SK-N-SH (cell line): Measurements from ENCODE around the gene HIPK3. TPM values are rescaled to one million over a fixed set of nuclear protein-coding genes. Genes with fewer than 3 reads are reported as not detected.
"Not testable (repeated sequence)": the region's sequence is repeated elsewhere in the genome, so short reads cannot be mapped to it uniquely, and the experiment has no call there.

Experiments
- CTCF ChIA-PET: fragments of 300-600, 350-600 bp; formaldehyde crosslinking; extraction: SDS; loops from one replicate; lab custom pipeline; 2021; lab: Yijun Ruan, JAX
- POLR2A ChIA-PET: fragments of 350-600 bp; sonication (Branson Sonifier 250); formaldehyde crosslinking; extraction: SDS; loops from one replicate; lab custom pipeline; 2020; ENCODE audit warnings: antibody characterized with exemption, inconsistent platforms; lab: Yijun Ruan, JAX
- DNase-seq: peaks from one replicate; pipeline ENCODE4 v3.0.0; 2012
- H2AFZ ChIP-seq: fragments of 200-600 bp; sonication (generic); 2 replicates; pipeline ENCODE4 v1.8.1; 2016; ENCODE audit warnings: antibody characterized with exemption, mild to moderate bottlenecking, low read depth
- H3F3A ChIP-seq: fragments of 200-600 bp; sonication (generic); replicated peaks from 2 replicates; pipeline ENCODE3; 2016; ENCODE audit warnings: antibody characterized with exemption, mild to moderate bottlenecking; ENCODE audit not compliant: insufficient read depth
- H3K27ac ChIP-seq, 2 experiments: fragments of 200-500 bp in 1 of 2; fragments of 200-600 bp in 1 of 2; sonication (Bioruptor generic) in 1 of 2; sonication (generic), shearing (Covaris generic) in 1 of 2; 2 replicates each; pipeline versions ENCODE4 v1.5.1 to v1.6.1; 2014 to 2016; ENCODE audit warnings: low read depth in 2 of 2, inconsistent platforms in 1 of 2, low read length in 1 of 2, mild to moderate bottlenecking in 1 of 2, mixed read lengths in 1 of 2
- H3K27me3 ChIP-seq: fragments of 200-600 bp; sonication (generic), shearing (Covaris generic); 2 replicates; pipeline ENCODE4 v1.6.1; 2016; ENCODE audit warnings: mixed run types; ENCODE audit not compliant: insufficient read depth
- H3K36me3 ChIP-seq, 2 experiments: fragments of 200-500 bp in 1 of 2; fragments of 200-600 bp in 1 of 2; sonication (Bioruptor generic) in 1 of 2; sonication (generic) in 1 of 2; replicated peaks in 1 of 2; 2 replicates each; pipeline versions ENCODE3 to v1.5.1; 2014 to 2016; ENCODE audit warnings: low read length in 1 of 2, mild to moderate bottlenecking in 1 of 2; ENCODE audit not compliant: insufficient read depth in 2 of 2, control insufficient read depth in 1 of 2
- H3K4me1 ChIP-seq, 2 experiments: fragments of 200-500 bp in 1 of 2; fragments of 200-600 bp in 1 of 2; sonication (Bioruptor generic) in 1 of 2; sonication (generic), shearing (Covaris generic) in 1 of 2; 2 replicates each; pipeline versions ENCODE4 v1.5.1 to v1.6.1; 2014 to 2016; ENCODE audit warnings: low read depth in 1 of 2, low read length in 1 of 2, mixed run types in 1 of 2; ENCODE audit not compliant: insufficient read depth in 2 of 2, control insufficient read depth in 1 of 2
- H3K4me2 ChIP-seq: fragments of 200-600 bp; sonication (generic), shearing (Covaris generic); 2 replicates; pipeline ENCODE4 v1.6.1; 2017; ENCODE audit warnings: mixed run types
- H3K4me3 ChIP-seq, 2 experiments: fragments of 200-500 bp in 1 of 2; fragments of 200-600 bp in 1 of 2; sonication (Bioruptor generic) in 1 of 2; sonication (generic), shearing (Covaris generic) in 1 of 2; 2 replicates each; pipeline versions ENCODE4 v1.5.1 to v1.8.1; 2014 to 2016; ENCODE audit warnings: low read depth in 2 of 2, inconsistent platforms in 1 of 2, low read length in 1 of 2, mild to moderate bottlenecking in 1 of 2, mixed read lengths in 1 of 2, moderate library complexity in 1 of 2
- H3K79me2 ChIP-seq: fragments of 200-600 bp; sonication (generic); 2 replicates; pipeline ENCODE4 v1.8.1; 2017; ENCODE audit warnings: mild to moderate bottlenecking; ENCODE audit not compliant: insufficient read depth
- H3K9ac ChIP-seq: fragments of 200-600 bp; sonication (generic); 2 replicates; pipeline ENCODE4 v1.6.1; 2017; ENCODE audit warnings: mixed run types
- H3K9me2 ChIP-seq: fragments of 200-600 bp; sonication (generic); 2 replicates; pipeline ENCODE4 v1.6.1; 2017; ENCODE audit warnings: mixed run types
- H3K9me3 ChIP-seq: fragments of 200-600 bp; sonication (generic); 2 replicates; pipeline ENCODE4 v1.6.1; 2017; ENCODE audit warnings: mixed run types, mild to moderate bottlenecking, moderate library complexity
- H4K20me1 ChIP-seq: fragments of 200-600 bp; sonication (generic); 2 replicates; pipeline ENCODE4 v1.6.1; 2017; ENCODE audit warnings: mild to moderate bottlenecking, mixed run types; ENCODE audit not compliant: insufficient read depth
- CHD2 ChIP-seq: fragments of 150-350 bp; IDR thresholded peaks from 2 replicates; pipeline ENCODE4 v1.6.1; 2018; ENCODE audit warnings: low read length; ENCODE audit not compliant: partially characterized antibody
- FOSL2 ChIP-seq: IDR thresholded peaks from 2 replicates; pipeline ENCODE4 v1.4.0; 2012; ENCODE audit warnings: low read depth, mild to moderate bottlenecking, moderate library complexity, borderline replicate concordance
- FOXJ3 ChIP-seq: sonication (generic); formaldehyde crosslinking; IDR thresholded peaks from 2 replicates; pipeline ENCODE4 v1.5.1; 2020; ENCODE audit warnings: mild to moderate bottlenecking, missing genetic modification reagents
- GATA2 ChIP-seq: sonication (generic); formaldehyde crosslinking; IDR thresholded peaks from 2 replicates; pipeline ENCODE4 v1.5.0; 2020; ENCODE audit warnings: mild to moderate bottlenecking, missing genetic modification reagents
- JUND ChIP-seq: IDR thresholded peaks from 2 replicates; pipeline ENCODE4 v1.4.0; 2012
- MEF2A ChIP-seq: IDR thresholded peaks from 2 replicates; pipeline ENCODE4 v1.4.0; 2012; ENCODE audit warnings: low read depth, borderline replicate concordance
- NFIC ChIP-seq: IDR thresholded peaks from 2 replicates; pipeline ENCODE4 v1.4.0; 2012; ENCODE audit warnings: borderline replicate concordance
- NRF1 ChIP-seq: IDR thresholded peaks from 2 replicates; pipeline ENCODE4 v1.6.1; 2012; ENCODE audit warnings: low read depth, mild to moderate bottlenecking, low read length
- RXRA ChIP-seq: IDR thresholded peaks from 2 replicates; pipeline ENCODE4 v1.4.0; 2012; ENCODE audit warnings: low read depth, mild to moderate bottlenecking, borderline replicate concordance
- TAF1 ChIP-seq: IDR thresholded peaks from 2 replicates; pipeline ENCODE4 v1.6.1; 2012; ENCODE audit warnings: low read depth, mild to moderate bottlenecking, low read length, moderate library complexity, borderline replicate concordance
- TCF12 ChIP-seq: IDR thresholded peaks from 2 replicates; pipeline ENCODE4 v1.4.0; 2012
- TEAD4 ChIP-seq: IDR thresholded peaks from 2 replicates; pipeline ENCODE4 v1.4.0; 2012; ENCODE audit warnings: mild to moderate bottlenecking, borderline replicate concordance; ENCODE audit not compliant: insufficient read depth
- WGBS: methylation state at CpG from one replicate; pipeline ENCODE4 v1.1.6; 2017; ENCODE audit warnings: low lambda C conversion rate; 5-methylcytosine and 5-hydroxymethylcytosine counted together
- polyA plus RNA-seq, 3 experiments: library from polyadenylated mRNA; depleted of rRNA; stranded (reverse); fragments of >200 nt; gene quantifications; 2 replicates each; pipeline ENCODE4 v1.2.3, GENCODE V29; 2012
- TF ChIP-seq, protein P1 (sequence below): fragments of 150-350 bp; IDR thresholded peaks from 2 replicates; pipeline ENCODE4 v1.6.1; 2016; ENCODE audit warnings: mild to moderate bottlenecking, low read depth, low read length
- TF ChIP-seq, protein P2 (sequence below): IDR thresholded peaks from 2 replicates; pipeline ENCODE4 v1.4.0; 2012; ENCODE audit warnings: low read depth, borderline replicate concordance
- TF ChIP-seq, protein P3 (sequence below): fragments of 200-600 bp; sonication (generic); IDR thresholded peaks from 2 replicates; pipeline ENCODE4 v1.6.1; 2017; ENCODE audit warnings: antibody characterized with exemption, mild to moderate bottlenecking, moderate library complexity

The HIPK3 gene
- polyA plus RNA-seq, 1 of the 3 experiments (the other 2 are of a cell fraction): 5.2 TPM

DNA sequence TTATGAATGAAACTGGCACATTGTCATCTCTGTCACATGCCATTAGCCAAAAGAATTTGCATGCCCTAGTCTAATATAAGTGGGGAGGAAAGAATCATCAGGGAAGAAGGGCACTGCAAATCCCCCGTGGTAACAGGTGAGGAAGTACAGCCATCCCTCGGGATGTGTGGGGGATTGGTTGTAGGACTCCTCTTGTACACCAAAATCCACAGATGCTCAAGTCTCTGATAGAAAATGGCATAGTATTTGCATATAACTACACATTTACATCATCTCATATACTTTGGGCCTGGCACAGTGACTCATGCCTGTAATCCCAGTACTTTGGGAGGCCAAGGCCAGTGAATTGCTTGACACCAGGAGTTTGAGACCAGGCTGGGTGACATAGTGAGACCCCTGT, 109.7 kb downstream of the HIPK3 start:
- Histone ChIP-seq H3K4me3 (no peak overlapping the region), H3K27me3 (no peaks in the 10 kb centered on the region), H4K20me1 (no peaks in the 10 kb centered on the region), H3K9me3 (no peaks in the 10 kb centered on the region), H3K36me3 (no peaks in the 10 kb centered on the region), H3K27ac (no peak overlapping the region), H2AFZ (no peak overlapping the region), H3K79me2 (no peaks in the 10 kb centered on the region), H3K9ac (no peak overlapping the region), H3K9me2 (no peaks in the 10 kb centered on the region), H3F3A (peaks cover 39% of the 10 kb centered on the region), H3K4me2 (no peak overlapping the region), H3K4me1 (peaks cover 0 to 29% of the 10 kb centered on the region in 2 experiments; a peak in 3 of 4 replicates)
- 90% methylated on average over 2 of the region's 2 CpGs for WGBS
- TF ChIP-seq, protein P1, sequence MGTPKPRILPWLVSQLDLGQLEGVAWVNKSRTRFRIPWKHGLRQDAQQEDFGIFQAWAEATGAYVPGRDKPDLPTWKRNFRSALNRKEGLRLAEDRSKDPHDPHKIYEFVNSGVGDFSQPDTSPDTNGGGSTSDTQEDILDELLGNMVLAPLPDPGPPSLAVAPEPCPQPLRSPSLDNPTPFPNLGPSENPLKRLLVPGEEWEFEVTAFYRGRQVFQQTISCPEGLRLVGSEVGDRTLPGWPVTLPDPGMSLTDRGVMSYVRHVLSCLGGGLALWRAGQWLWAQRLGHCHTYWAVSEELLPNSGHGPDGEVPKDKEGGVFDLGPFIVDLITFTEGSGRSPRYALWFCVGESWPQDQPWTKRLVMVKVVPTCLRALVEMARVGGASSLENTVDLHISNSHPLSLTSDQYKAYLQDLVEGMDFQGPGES: no peak
- TF ChIP-seq NFIC: no peak
- TF ChIP-seq TEAD4: no peak
- no peak for TF ChIP-seq FOXJ3 (CRISPR knock-in tag)
- no peak for TF ChIP-seq RXRA
- TF ChIP-seq TAF1: no peak
- no peak for TF ChIP-seq TCF12
- no peak for DNase-seq
- POLR2A ChIA-PET: interaction anchor here (0.6 kb wide), 1 partner anchor 284 kb away, joined by 3 read pairs; no protein-coding TSS in a partner anchor
- CTCF ChIA-PET: interaction anchor here (0.6 to 11.0 kb wide), 5 partner anchors 31 to 462 kb away, joined by 3 to 185 read pairs (median 11); no protein-coding TSS in a partner anchor

DNA sequence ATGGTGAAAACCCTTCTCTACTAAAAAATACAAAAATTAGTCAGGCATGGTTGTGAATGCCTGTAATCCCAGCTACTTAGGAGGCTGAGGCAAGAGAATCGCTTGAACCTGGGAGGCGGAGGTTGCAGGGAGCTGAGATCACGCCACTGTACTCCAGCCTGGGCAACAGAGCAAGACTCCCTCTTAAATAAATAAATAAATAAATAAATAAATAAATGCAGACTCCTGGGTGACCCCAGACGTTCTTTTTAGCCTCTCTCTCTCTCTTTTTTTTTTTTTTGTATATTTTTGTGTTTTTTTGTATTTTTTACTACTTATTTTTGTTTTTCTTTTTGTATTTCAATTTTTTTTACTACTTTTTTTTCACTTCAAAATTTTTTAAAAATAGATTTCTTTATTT, 111.3 kb downstream of the HIPK3 start:
- H3K4me2 ChIP-seq, H4K20me1 ChIP-seq, H3K4me3 ChIP-seq, H3K36me3 ChIP-seq, H2AFZ ChIP-seq, H3K27ac ChIP-seq, H3K27me3 ChIP-seq, POLR2A ChIA-PET, H3K9me2 ChIP-seq, H3K9me3 ChIP-seq, DNase-seq, H3K79me2 ChIP-seq, H3K9ac ChIP-seq: not testable (repeated sequence)
- Histone ChIP-seq H3K4me1 (peaks cover 0 to 43% of the 10 kb centered on the region in 2 experiments; a peak in 3 of 4 replicates), H3F3A (peaks cover 55% of the 10 kb centered on the region)
- CTCF ChIA-PET: interaction anchor here (3.3 to 11.0 kb wide), 2 partner anchors 320 to 374 kb away, joined by 11 to 185 read pairs; no protein-coding TSS in a partner anchor
- 90% methylated on average over 4 of the region's 4 CpGs for WGBS

DNA sequence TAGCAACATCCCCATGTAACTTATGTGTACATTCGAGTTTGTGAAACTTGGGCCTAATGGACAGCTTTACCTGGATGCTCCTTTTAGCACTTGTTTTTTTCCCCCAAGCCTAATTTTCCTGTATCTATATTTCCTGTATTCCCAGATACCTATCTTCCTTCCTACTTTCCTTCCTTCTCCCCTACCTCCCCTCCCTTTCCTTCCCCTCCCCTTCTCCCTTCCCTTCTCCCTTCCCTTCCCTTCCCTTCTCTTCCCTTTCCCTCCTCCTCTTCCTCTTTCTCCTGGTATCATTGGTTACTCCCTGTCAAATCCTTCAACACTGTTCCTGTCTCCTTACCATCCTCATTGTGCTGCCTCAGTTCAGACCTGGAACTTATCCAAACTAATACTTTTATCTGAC, 111.8 kb downstream of the HIPK3 start:
- H3F3A ChIP-seq: peaks cover 56% of the 10 kb centered on the region
- H3K36me3 ChIP-seq: no peaks in the 10 kb centered on the region
- H3K79me2 ChIP-seq: peaks cover 8% of the 10 kb centered on the region
- H3K9ac ChIP-seq: no peak overlapping the region
- no peak overlapping the region for H3K4me2 ChIP-seq
- no peak for DNase-seq
- H3K27me3 ChIP-seq: no peaks in the 10 kb centered on the region
- ChIA-PET POLR2A (no interaction called here), CTCF (interaction anchor here (3.3 to 11.0 kb wide), 2 partner anchors 320 to 374 kb away, joined by 11 to 185 read pairs; no protein-coding TSS in a partner anchor)
- H3K9me3 ChIP-seq: no peaks in the 10 kb centered on the region
- H3K4me1 ChIP-seq: peaks cover 0 to 48% of the 10 kb centered on the region in 2 experiments; a peak in 3 of 4 replicates
- H3K27ac ChIP-seq: peak overlapping the region in 1 of 2 experiments; percentile 94; a peak in 1 of 4 replicates
- H3K9me2 ChIP-seq: no peaks in the 10 kb centered on the region
- WGBS: 91% methylated on average over 1 of the region's 1 CpG
- H3K4me3 ChIP-seq: no peak overlapping the region
- no peaks in the 10 kb centered on the region for H4K20me1 ChIP-seq
- H2AFZ ChIP-seq: peak overlapping the region; percentile 47; the same call in 1 of the 2 replicates
- TF ChIP-seq GATA2 (no peak), JUND (no peak), CHD2 (no peak), RXRA (no peak), FOSL2 (no peak), MEF2A (no peak), NFIC (no peak), NRF1 (no peak)
- TF ChIP-seq, protein P1: no peak
- TF ChIP-seq, protein P2, sequence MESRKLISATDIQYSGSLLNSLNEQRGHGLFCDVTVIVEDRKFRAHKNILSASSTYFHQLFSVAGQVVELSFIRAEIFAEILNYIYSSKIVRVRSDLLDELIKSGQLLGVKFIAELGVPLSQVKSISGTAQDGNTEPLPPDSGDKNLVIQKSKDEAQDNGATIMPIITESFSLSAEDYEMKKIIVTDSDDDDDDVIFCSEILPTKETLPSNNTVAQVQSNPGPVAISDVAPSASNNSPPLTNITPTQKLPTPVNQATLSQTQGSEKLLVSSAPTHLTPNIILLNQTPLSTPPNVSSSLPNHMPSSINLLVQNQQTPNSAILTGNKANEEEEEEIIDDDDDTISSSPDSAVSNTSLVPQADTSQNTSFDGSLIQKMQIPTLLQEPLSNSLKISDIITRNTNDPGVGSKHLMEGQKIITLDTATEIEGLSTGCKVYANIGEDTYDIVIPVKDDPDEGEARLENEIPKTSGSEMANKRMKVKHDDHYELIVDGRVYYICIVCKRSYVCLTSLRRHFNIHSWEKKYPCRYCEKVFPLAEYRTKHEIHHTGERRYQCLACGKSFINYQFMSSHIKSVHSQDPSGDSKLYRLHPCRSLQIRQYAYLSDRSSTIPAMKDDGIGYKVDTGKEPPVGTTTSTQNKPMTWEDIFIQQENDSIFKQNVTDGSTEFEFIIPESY: no peak
- TF ChIP-seq, protein P3, sequence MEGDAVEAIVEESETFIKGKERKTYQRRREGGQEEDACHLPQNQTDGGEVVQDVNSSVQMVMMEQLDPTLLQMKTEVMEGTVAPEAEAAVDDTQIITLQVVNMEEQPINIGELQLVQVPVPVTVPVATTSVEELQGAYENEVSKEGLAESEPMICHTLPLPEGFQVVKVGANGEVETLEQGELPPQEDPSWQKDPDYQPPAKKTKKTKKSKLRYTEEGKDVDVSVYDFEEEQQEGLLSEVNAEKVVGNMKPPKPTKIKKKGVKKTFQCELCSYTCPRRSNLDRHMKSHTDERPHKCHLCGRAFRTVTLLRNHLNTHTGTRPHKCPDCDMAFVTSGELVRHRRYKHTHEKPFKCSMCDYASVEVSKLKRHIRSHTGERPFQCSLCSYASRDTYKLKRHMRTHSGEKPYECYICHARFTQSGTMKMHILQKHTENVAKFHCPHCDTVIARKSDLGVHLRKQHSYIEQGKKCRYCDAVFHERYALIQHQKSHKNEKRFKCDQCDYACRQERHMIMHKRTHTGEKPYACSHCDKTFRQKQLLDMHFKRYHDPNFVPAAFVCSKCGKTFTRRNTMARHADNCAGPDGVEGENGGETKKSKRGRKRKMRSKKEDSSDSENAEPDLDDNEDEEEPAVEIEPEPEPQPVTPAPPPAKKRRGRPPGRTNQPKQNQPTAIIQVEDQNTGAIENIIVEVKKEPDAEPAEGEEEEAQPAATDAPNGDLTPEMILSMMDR: no peak
